ENCODE data around the gene SLC16A9.

SLC16A9 gene

DNA sequence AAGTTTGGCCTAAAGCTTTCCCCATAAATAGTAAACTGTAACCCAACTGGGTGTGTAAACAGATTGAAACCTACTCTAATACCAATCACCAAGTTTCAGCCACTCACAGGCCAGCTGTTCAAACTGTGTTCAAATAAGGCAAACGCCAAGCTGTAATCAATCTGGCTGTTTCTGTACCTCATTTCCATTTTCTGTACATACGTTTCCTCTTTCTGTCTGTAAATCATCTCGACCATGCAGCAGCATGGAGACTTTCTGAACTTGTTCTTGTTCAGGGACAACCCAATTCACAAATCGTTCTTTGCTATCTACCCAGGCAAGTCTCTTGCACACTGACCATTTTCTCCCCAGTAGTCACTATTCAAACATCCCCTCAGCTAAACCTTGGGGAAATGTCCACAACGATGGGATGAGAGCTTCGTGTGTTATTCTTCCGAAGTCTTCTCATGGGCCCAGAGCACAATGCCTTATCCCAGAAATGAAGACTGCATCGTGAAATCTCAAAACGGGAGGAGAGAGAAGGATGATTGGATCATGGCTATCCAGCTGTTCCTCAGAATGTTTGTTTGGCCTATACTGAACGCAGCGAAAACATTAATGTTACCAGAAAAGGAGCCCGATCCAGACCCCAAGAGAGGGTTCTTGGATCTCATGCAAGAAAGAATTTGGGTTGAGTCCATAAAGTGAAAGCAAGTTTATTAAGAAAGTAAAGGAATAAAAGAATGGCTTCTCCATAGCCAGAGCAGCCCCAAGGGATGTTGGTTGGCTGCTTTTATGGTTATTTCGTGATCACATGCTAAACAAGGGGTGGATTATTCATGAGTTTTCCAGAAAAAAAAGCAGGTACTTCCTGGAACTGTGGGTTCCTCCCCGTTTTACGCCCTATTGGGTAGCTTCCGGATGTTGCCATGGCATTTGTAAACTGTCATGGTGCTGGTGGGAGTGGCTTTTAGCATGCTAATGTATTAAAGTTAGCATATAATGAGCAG, 86.2 kb downstream of the SLC16A9 start:
- TF ChIP-seq, protein P1, sequence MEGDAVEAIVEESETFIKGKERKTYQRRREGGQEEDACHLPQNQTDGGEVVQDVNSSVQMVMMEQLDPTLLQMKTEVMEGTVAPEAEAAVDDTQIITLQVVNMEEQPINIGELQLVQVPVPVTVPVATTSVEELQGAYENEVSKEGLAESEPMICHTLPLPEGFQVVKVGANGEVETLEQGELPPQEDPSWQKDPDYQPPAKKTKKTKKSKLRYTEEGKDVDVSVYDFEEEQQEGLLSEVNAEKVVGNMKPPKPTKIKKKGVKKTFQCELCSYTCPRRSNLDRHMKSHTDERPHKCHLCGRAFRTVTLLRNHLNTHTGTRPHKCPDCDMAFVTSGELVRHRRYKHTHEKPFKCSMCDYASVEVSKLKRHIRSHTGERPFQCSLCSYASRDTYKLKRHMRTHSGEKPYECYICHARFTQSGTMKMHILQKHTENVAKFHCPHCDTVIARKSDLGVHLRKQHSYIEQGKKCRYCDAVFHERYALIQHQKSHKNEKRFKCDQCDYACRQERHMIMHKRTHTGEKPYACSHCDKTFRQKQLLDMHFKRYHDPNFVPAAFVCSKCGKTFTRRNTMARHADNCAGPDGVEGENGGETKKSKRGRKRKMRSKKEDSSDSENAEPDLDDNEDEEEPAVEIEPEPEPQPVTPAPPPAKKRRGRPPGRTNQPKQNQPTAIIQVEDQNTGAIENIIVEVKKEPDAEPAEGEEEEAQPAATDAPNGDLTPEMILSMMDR (IDR thresholded peaks at IDR 0.05) = no peak
- no peak for TF ChIP-seq ZFX (IDR thresholded peaks at IDR 0.05; ENCODE audit: borderline replicate concordance)
- no peak overlapping the region for H3K27ac ChIP-seq

DNA sequence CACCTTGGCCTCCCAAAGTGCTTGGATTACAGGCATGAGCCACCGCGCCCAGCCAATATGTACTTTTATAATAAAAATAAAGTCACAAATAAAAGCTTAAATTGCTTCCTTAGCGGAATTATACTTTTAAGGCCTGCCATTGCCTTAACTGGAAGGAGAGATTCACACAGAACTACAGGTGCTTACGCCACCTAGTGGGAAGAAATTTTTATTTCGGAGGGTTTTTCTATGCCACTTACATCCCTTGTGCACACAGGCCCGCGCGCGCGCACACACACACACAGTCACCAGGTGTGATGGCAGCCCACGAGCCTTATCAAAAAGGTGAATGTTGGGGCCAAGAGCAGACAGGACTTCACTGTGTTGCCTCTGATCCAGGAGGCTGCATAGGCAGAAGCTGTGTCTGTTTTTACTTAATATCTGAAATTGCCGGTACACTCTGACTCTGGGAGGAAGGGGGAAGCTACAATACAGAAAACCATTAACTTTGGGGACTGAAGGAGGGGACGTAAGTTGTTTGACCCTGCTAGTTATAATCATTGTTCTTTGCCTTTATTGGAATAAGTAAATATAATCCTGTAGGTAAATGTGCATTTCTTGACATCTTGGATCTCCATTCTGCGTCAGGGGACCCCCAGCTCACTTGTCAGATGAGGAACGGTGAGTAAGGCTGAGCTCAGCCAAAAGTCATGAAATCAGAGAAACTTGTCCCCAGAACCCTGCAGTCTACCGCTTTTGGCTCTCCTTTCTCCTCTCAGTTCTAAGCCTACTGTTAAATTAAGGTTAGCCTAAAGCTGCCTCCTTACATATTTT, 87.1 kb downstream of the SLC16A9 start:
- TF ChIP-seq ZFX (IDR thresholded peaks at IDR 0.05; ENCODE audit: borderline replicate concordance) = no peak
- TF ChIP-seq, protein P1 (IDR thresholded peaks at IDR 0.05) = peak; percentile 79
- no peak overlapping the region for H3K27ac ChIP-seq

DNA sequence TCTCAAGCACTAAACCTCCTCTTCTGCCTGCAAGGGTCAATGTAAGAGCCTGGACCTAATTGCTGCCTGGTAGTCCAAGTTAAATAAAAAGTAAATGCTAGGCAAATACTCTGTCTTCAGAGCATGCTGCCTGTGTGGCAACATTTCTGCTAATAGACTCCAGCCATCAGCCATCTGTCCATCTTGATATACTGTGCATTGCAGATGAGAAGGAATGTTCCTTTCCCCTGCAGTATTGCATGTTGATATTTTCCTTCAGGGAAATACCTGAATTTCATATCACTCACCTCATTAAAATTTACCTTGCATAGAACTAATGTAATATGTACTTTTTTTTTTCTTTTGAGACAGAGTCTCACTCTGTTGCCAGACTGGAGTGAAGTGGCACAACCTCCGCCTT, 87.9 kb downstream of the SLC16A9 start:
- no peak for TF ChIP-seq ZFX (IDR thresholded peaks at IDR 0.05; ENCODE audit: borderline replicate concordance)
- TF ChIP-seq, protein P1 (IDR thresholded peaks at IDR 0.05) = no peak
- no peak overlapping the region for H3K27ac ChIP-seq

DNA sequence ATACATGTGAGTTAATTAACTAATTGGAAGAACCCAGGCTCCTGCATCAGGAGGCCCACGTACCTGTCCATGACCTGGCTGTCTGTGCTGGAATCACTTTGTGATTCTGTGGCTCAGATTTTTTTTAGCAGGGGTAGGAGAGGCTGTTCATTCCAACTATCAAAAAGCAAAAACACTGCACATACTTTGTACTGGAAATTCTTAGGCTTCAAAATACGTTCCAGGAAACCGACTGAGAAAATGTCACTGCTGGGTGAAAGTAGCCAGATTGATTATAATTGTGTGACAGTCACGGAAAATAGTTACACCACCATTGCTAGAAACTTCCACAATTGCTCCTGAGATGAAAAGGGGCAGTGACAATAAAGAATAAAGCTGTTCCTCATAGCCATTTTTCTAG, 91.0 kb downstream of the SLC16A9 start:
- H3K27ac ChIP-seq = no peak overlapping the region
- TF ChIP-seq, protein P1 (IDR thresholded peaks at IDR 0.05) = no peak
- no peak for TF ChIP-seq ZFX (IDR thresholded peaks at IDR 0.05; ENCODE audit: borderline replicate concordance)

DNA sequence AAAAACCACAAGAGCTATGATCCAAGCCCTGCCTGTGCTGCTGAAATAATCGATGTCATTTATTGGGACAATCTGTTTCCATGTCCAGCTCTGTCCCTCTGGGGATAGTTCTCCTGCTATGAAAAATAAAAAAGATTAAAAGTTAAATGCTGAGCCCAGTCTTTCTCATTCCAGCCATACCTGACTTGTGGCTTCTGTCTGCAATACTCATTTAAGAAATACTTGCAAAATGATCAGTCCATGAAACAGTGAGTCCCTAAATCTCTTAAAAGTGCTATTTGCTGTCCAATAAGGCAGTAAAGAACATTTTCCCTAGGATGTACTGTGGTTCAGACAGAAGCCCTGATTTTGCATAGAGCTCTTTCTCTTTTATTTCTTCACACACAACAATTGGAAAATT, 91.7 kb downstream of the SLC16A9 start:
- TF ChIP-seq, protein P1 (IDR thresholded peaks at IDR 0.05) = no peak
- TF ChIP-seq ZFX (IDR thresholded peaks at IDR 0.05; ENCODE audit: borderline replicate concordance) = no peak

DNA sequence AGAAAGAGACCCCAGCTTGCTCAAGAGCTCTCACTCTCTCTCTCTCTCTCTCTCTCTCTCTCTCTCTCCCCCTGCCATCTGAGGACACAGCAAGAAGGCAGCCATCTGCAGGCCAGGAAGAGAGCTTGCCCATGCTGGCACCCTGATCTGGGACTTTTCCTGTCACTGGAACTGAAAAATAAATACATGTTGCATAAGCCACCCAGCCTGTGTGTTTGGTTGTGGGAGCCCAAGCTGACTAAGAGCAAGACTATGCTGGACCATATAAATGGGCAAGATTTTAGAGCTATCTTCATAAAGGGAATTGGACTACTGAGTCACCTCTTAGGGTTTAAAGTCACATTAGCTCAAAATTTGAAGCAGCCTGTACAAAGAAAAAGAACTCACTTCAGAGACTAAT, 98.6 kb downstream of the SLC16A9 start:
- TF ChIP-seq ZFX (IDR thresholded peaks at IDR 0.05; ENCODE audit: borderline replicate concordance) = no peak
- TF ChIP-seq, protein P1 (IDR thresholded peaks at IDR 0.05) = no peak
- H3K27ac ChIP-seq = no peak overlapping the region

More for the DNA sequence above, 91.7 kb downstream of the SLC16A9 start:
- H3K27ac ChIP-seq = no peak overlapping the region

Data from 22Rv1 (cell line).